ENCODE results near the gene KIR3DL2.
"Not testable (repeated sequence)": the region's sequence is repeated elsewhere in the genome, so short reads cannot be mapped to it uniquely, and the experiment has no call there.

Gene KIR3DL2

GRCh38 chr19:54871696-54872095 lies 21.5 kb downstream of the KIR3DL2 start:
- no peak for DNase-seq (ENCODE audit: low spot score)

GRCh38 chr19:54873990-54874389 lies 23.7 kb downstream of the KIR3DL2 start, which contains the start of gene FCAR:
Gene FCAR (plus strand): TSS chr19:54874235. CDS start chr19:54874290, 55 bp downstream.
- DNase-seq (ENCODE audit: low spot score): no peak

- no peak for DNase-seq (ENCODE audit: low spot score)
Measured at GRCh38 chr19:54875506-54875905, 25.3 kb downstream of the KIR3DL2 start.

- no peak for DNase-seq (ENCODE audit: low spot score)
Measured at GRCh38 chr19:54877471-54877870, 27.2 kb downstream of the KIR3DL2 start.

- DNase-seq (ENCODE audit: low spot score): no peak
Measured at GRCh38 chr19:54881884-54882283, 31.6 kb downstream of the KIR3DL2 start.

GRCh38 chr19:54882758-54883157 lies 32.5 kb downstream of the KIR3DL2 start:
- DNase-seq (ENCODE audit: low spot score): no peak

- no peak for DNase-seq (ENCODE audit: low spot score)
Measured at GRCh38 chr19:54883228-54883627, 33.0 kb downstream of the KIR3DL2 start.

- no peak for DNase-seq (ENCODE audit: low spot score)
Measured at GRCh38 chr19:54888239-54888638, 38.0 kb downstream of the KIR3DL2 start.

- no peak for DNase-seq (ENCODE audit: low spot score)
Measured at GRCh38 chr19:54889566-54889965, 39.3 kb downstream of the KIR3DL2 start.

GRCh38 chr19:54893406-54893805 lies 43.2 kb downstream of the KIR3DL2 start:
- no peak for DNase-seq (ENCODE audit: low spot score)

- not testable (repeated sequence) for DNase-seq (ENCODE audit: low spot score)
Measured at GRCh38 chr19:54894106-54894505, 43.9 kb downstream of the KIR3DL2 start.

GRCh38 chr19:54896036-54896435 lies 45.8 kb downstream of the KIR3DL2 start:
- DNase-seq (ENCODE audit: low spot score): no peak

GRCh38 chr19:54898685-54899084 lies 48.4 kb downstream of the KIR3DL2 start:
- not testable (repeated sequence) for DNase-seq (ENCODE audit: low spot score)

GRCh38 chr19:54899646-54900045 lies 49.4 kb downstream of the KIR3DL2 start:
- not testable (repeated sequence) for DNase-seq (ENCODE audit: low spot score)

- DNase-seq (ENCODE audit: low spot score): not testable (repeated sequence)
Measured at GRCh38 chr19:54901153-54901552, 50.9 kb downstream of the KIR3DL2 start.

GRCh38 chr19:54902061-54902460 lies 51.8 kb downstream of the KIR3DL2 start:
- DNase-seq (ENCODE audit: low spot score): no peak

- DNase-seq (ENCODE audit: low spot score): no peak
Measured at GRCh38 chr19:54903303-54903702, 53.1 kb downstream of the KIR3DL2 start.

GRCh38 chr19:54904261-54904660 lies 54.0 kb downstream of the KIR3DL2 start:
- DNase-seq (ENCODE audit: low spot score): not testable (repeated sequence)

GRCh38 chr19:54905421-54905802 lies 55.2 kb downstream of the KIR3DL2 start:
- no peak for DNase-seq (ENCODE audit: low spot score)

GRCh38 chr19:54905803-54906511 lies 55.7 kb downstream of the KIR3DL2 start, which contains the start of gene NCR1:
Gene NCR1 (plus strand): TSS chr19:54906148. CDS start chr19:54906188, 40 bp downstream.
- DNase-seq (ENCODE audit: low spot score): no peak

- DNase-seq (ENCODE audit: low spot score): no peak
Measured at GRCh38 chr19:54906819-54907218, 56.6 kb downstream of the KIR3DL2 start.

- not testable (repeated sequence) for DNase-seq (ENCODE audit: low spot score)
Measured at GRCh38 chr19:54907899-54908298, 57.7 kb downstream of the KIR3DL2 start.

Measured in HuH-7 (cell line).